Fibroblast of lung (primary cell): ENCODE measurements around the gene CMTM4. TPM values are rescaled to one million over a fixed set of nuclear protein-coding genes. Genes with fewer than 3 reads are reported as not detected.

Experiments
- DNase-seq, 2 donors: peaks; one replicate each; pipeline versions ENCODE4 v3.0.0 to v3.0.0-alpha.2; 2010; ENCODE audit warnings: low read depth in 2 of 2
- H2AFZ ChIP-seq: 2 replicates; pipeline ENCODE4 v1.5.1; 2012; ENCODE audit warnings: low read length, control low read depth, inconsistent platforms
- H3K27ac ChIP-seq: 2 replicates; pipeline ENCODE4 v1.5.1; 2011; ENCODE audit warnings: low read length, control low read depth; ENCODE audit not compliant: insufficient read depth
- H3K27me3 ChIP-seq: 2 replicates; pipeline ENCODE4 v1.5.1; 2011; ENCODE audit warnings: mild to moderate bottlenecking, low read length; ENCODE audit not compliant: control insufficient read depth, insufficient read depth
- H3K36me3 ChIP-seq: 2 replicates; pipeline ENCODE4 v1.5.1; 2011; ENCODE audit warnings: low read length; ENCODE audit not compliant: control insufficient read depth, insufficient read depth
- H3K4me1 ChIP-seq: 2 replicates; pipeline ENCODE4 v1.5.1; 2011; ENCODE audit warnings: low read length; ENCODE audit not compliant: control insufficient read depth, insufficient read depth; ENCODE audit errors: extremely low read depth
- H3K4me2 ChIP-seq: 2 replicates; pipeline ENCODE4 v1.5.1; 2011; ENCODE audit warnings: low read length, control low read depth; ENCODE audit not compliant: insufficient read depth; ENCODE audit errors: extremely low read depth
- H3K4me3 ChIP-seq, 4 experiments: fragments of 200-600 bp in 1 of 4; sonication (generic) in 1 of 4; replicated peaks in 1 of 4; 2 replicates each; pipeline ENCODE4 v1.5.1; 2011 to 2016; ENCODE audit warnings: low read length in 4 of 4, low read depth in 3 of 4, mild to moderate bottlenecking in 3 of 4, control low read depth in 2 of 4, inconsistent platforms in 1 of 4, mixed read lengths in 1 of 4; ENCODE audit not compliant: insufficient read depth in 1 of 4; ENCODE audit errors: control extremely low read depth in 1 of 4
- H3K79me2 ChIP-seq: 2 replicates; pipeline ENCODE4 v1.5.1; 2012; ENCODE audit warnings: mild to moderate bottlenecking, low read length, inconsistent platforms; ENCODE audit not compliant: control insufficient read depth, insufficient read depth
- H3K9ac ChIP-seq: 2 replicates; pipeline ENCODE4 v1.5.1; 2011; ENCODE audit warnings: mild to moderate bottlenecking, low read length, control low read depth; ENCODE audit not compliant: insufficient read depth
- H3K9me3 ChIP-seq: 2 replicates; pipeline ENCODE4 v1.5.1; 2012; ENCODE audit warnings: low read depth, low read length; ENCODE audit not compliant: control insufficient read depth, insufficient read depth
- H4K20me1 ChIP-seq: 2 replicates; pipeline ENCODE4 v1.5.1; 2011; ENCODE audit warnings: low read length; ENCODE audit not compliant: control insufficient read depth, insufficient read depth; ENCODE audit errors: extremely low read depth
- CTCF ChIP-seq, 2 donors: IDR thresholded peaks in 1 of 2; conservative IDR thresholded peaks in 1 of 2; 1 replicate in 1 of 2; 2 replicates in 1 of 2; pipeline ENCODE4 v1.5.1; 2011 to 2012; ENCODE audit warnings: low read length in 2 of 2, control low read depth in 1 of 2, inconsistent platforms in 1 of 2, low read depth in 1 of 2, mild to moderate bottlenecking in 1 of 2
- EZH2 ChIP-seq: IDR thresholded peaks from 2 replicates; pipeline ENCODE4 v1.5.1; 2012; ENCODE audit warnings: low read length, control low read depth, mild to moderate bottlenecking; ENCODE audit errors: missing control alignments
- polyA plus RNA-seq, 2 donors: library from polyadenylated mRNA; depleted of rRNA in 1 of 2; stranded (reverse) in 1 of 2; unstranded in 1 of 2; fragments of >200 nt; gene quantifications; 2 replicates each; pipeline ENCODE4 v1.2.1, GENCODE V29; 2011 to 2012; ENCODE audit warnings: missing spikeins in 1 of 2
- total RNA-seq: library from RNA; depleted of rRNA; stranded (reverse); fragments of >200 nt; gene quantifications from 2 replicates; pipeline ENCODE4 v1.2.1, GENCODE V29; 2014

The CMTM4 gene
- total and polyA plus RNA-seq, 2 donors (not counting 1 experiment from before 2014, with no cell fraction given): 10.2 to 12.8 TPM

GRCh38 chr16:66660422-66661209, 35.9 kb downstream of the CMTM4 start:
- Histone ChIP-seq H3K36me3 (no peaks in the 10 kb centered on the region), H2AFZ (peak overlapping the region; percentile 12), H3K27ac (peak overlapping the region; percentile 8), H3K4me2 (peak overlapping the region; percentile 74), H3K79me2 (no peaks in the 10 kb centered on the region), H3K27me3 (no peaks in the 10 kb centered on the region), H4K20me1 (no peaks in the 10 kb centered on the region), H3K4me3 (no peak overlapping the region), H3K4me1 (peaks cover 2% of the 10 kb centered on the region), H3K9ac (no peak overlapping the region), H3K9me3 (no peaks in the 10 kb centered on the region)
- TF ChIP-seq CTCF (conservative IDR thresholded peaks at IDR 0.05 in 1 of 2, IDR thresholded peaks at IDR 0.05 in 1 of 2; ENCODE audit: low read depth in 1 of 2, low read length in 2 of 2): peak; percentile 32 to 33
- TF ChIP-seq EZH2: no peak
- peak; percentile 74 to 91 for DNase-seq

- TF ChIP-seq CTCF (conservative IDR thresholded peaks at IDR 0.05 in 1 of 2, IDR thresholded peaks at IDR 0.05 in 1 of 2; ENCODE audit: low read depth in 1 of 2, low read length in 2 of 2) (no peak), EZH2 (no peak)
- Histone ChIP-seq H3K4me3 (no peak overlapping the region), H3K79me2 (no peaks in the 10 kb centered on the region), H3K9ac (no peak overlapping the region), H3K27me3 (no peaks in the 10 kb centered on the region), H3K27ac (no peak overlapping the region), H4K20me1 (no peaks in the 10 kb centered on the region), H3K9me3 (no peaks in the 10 kb centered on the region), H2AFZ (no peak overlapping the region), H3K4me1 (peaks cover 2% of the 10 kb centered on the region), H3K36me3 (no peaks in the 10 kb centered on the region), H3K4me2 (no peak overlapping the region)
- DNase-seq: no peak
Measured at GRCh38 chr16:66658860-66659190, 37.7 kb downstream of the CMTM4 start.

- Histone ChIP-seq H3K4me1 (peaks cover 2% of the 10 kb centered on the region), H4K20me1 (no peaks in the 10 kb centered on the region), H3K36me3 (no peaks in the 10 kb centered on the region), H3K79me2 (no peaks in the 10 kb centered on the region), H2AFZ (no peak overlapping the region), H3K4me2 (no peak overlapping the region), H3K9me3 (no peaks in the 10 kb centered on the region), H3K4me3 (no peak overlapping the region), H3K27me3 (no peaks in the 10 kb centered on the region), H3K9ac (no peak overlapping the region), H3K27ac (no peak overlapping the region)
- no peak for DNase-seq
- TF ChIP-seq EZH2 (no peak), CTCF (conservative IDR thresholded peaks at IDR 0.05 in 1 of 2, IDR thresholded peaks at IDR 0.05 in 1 of 2; ENCODE audit: low read depth in 1 of 2, low read length in 2 of 2) (no peak)
Measured at GRCh38 chr16:66658143-66658859, 38.2 kb downstream of the CMTM4 start.
